Fibroblast of mammary gland (primary cell): ENCODE data around the gene PSD4.

Source experiments
- DNase-seq: peaks from one replicate; pipeline ENCODE4 v3.0.0-alpha.2; 2010; ENCODE audit warnings: low read depth
- H3K4me3 ChIP-seq: 2 replicates; pipeline ENCODE4 v1.5.1; 2011; ENCODE audit warnings: low read depth, mild to moderate bottlenecking, low read length, moderate library complexity; ENCODE audit not compliant: control insufficient read depth
- TF ChIP-seq, protein P1 (sequence below): conservative IDR thresholded peaks from 2 replicates; pipeline ENCODE4 v1.5.1; 2011; ENCODE audit warnings: low read depth, low read length, inconsistent platforms; ENCODE audit not compliant: control insufficient read depth, insufficient read depth

Gene PSD4

DNA sequence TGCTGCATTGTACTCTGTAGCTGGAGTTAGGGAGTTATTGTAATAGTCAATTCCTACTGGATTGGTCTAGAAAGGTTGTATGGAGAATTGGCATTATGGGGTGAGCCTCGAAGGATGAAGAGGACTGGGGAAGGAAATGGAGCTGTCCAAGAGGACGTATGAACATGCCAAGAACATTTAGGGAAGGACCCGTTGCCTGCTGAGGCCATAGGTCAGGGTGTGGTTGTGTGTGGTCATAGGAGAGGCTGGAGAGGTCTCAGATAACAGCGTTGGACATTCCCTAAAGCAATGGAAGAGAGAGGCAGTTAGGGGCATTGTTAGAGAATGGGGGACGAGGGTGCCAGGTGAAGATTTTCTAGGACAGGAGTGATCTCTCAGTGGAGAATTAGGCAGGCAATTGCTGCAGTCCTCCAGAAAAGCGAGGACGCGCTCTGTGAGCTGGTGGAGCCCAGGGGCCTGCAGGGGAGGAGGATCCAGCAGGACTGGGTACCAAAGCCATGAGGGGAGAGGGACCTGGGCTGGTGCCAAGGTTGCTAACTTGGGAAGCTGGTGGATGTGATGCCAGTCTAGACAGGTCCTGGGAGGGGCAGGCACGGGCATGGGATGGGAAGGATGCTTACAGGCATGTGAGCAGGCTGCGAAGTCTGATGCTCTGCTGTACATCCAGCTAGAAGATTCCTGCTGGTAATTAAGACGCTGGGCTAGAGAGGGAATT is 9.4 kb upstream of the PSD4 start:
- DNase-seq = no peak
- TF ChIP-seq, protein P1, sequence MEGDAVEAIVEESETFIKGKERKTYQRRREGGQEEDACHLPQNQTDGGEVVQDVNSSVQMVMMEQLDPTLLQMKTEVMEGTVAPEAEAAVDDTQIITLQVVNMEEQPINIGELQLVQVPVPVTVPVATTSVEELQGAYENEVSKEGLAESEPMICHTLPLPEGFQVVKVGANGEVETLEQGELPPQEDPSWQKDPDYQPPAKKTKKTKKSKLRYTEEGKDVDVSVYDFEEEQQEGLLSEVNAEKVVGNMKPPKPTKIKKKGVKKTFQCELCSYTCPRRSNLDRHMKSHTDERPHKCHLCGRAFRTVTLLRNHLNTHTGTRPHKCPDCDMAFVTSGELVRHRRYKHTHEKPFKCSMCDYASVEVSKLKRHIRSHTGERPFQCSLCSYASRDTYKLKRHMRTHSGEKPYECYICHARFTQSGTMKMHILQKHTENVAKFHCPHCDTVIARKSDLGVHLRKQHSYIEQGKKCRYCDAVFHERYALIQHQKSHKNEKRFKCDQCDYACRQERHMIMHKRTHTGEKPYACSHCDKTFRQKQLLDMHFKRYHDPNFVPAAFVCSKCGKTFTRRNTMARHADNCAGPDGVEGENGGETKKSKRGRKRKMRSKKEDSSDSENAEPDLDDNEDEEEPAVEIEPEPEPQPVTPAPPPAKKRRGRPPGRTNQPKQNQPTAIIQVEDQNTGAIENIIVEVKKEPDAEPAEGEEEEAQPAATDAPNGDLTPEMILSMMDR = no peak
- no peak overlapping the region for H3K4me3 ChIP-seq

DNA sequence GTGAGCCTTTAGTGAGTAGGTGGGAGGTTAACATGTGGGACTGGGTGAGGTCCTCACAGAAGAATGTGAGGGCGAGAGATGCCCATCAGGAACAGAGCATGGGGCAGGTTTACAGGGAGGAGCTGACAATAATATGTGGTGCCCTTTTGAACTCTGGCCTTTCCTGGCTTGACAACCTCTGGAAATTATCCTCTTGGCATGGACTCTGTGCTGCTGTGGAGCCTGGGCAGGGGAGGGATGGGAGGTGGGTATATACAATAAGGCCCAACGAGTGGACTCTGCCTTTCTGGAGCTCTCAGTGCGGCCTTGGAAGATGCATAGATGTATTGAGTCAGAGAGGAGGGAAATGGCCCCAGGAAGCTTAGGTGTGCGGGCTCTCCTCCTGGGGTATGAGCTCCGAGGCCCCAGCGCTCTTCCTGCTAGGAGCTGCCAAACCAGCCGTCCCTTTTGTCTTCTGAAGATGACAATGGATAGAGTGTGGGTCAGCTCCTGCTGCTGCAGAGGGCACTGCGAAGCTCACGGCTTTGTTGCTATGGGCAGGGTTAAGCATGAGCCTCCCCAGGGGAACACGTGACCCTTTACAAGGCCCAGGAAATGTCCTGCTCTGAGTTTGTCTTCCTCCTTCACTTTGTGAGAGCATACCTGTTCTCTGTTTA is 8.7 kb upstream of the PSD4 start:
- H3K4me3 ChIP-seq = no peak overlapping the region
- no peak for DNase-seq
- TF ChIP-seq, protein P1 = no peak

DNA sequence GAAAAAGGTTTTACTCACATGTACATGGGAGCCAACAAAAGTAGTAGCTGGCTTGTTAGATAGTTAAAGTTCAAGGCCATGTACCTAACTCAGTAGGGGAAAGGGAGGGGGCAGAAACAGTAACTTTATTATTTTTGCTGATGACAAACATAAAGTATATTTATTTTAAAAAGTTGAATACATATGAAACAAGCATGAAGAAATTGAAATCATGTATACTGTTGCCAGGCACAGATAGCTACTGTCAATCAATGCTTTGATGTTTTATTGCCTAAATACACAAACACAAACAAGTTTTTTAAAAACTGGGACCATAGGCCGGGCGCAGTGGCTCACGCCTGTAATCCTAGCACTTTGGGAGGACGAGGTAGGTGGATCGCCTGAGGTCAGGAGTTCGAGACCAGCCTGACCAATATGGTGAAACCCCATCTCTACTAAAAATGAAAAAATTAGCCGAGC is 7.6 kb upstream of the PSD4 start:
- no peak overlapping the region for H3K4me3 ChIP-seq
- TF ChIP-seq, protein P1 = no peak
- DNase-seq = no peak

DNA sequence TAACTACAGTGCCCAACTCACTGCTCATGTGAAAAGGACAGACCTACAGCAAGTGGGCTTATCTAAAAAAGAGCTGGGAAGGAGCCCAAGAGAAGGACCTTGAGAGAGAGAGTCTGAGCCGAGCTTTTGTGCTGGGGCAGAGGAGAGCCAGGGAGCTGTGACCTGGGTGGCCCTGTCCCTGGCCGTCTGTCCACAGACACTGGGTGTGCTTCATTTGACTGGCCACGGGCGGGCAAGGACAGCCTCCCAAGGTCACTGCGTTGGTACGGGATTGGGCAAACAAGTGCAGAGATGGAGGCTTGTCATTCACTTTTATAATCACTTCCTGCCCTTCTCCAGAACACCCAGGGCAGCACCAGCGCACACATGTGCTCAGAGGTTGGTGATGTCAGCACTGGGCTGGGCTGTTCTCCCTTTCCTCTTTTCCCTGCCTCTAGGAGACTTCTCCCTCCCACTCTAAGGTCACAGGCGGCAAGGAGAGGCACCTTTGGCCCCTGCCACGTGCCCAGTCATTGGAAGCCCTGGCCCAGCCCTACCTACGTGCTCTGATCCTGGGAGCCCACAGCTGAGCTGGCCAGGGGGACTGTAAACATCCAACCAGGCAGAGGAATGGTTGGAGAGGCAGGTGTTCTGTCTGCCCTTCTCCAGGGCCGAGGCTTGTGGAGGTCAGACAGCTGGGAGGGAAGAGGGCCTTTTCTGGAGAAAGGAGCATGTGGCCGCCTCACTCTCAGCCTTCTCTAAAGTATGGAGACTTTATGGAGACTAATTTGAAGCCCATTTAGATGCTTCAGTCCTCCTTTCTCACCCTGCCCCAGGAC is 6.4 kb upstream of the PSD4 start:
- TF ChIP-seq, protein P1 = no peak
- DNase-seq = no peak
- H3K4me3 ChIP-seq = no peak overlapping the region

DNA sequence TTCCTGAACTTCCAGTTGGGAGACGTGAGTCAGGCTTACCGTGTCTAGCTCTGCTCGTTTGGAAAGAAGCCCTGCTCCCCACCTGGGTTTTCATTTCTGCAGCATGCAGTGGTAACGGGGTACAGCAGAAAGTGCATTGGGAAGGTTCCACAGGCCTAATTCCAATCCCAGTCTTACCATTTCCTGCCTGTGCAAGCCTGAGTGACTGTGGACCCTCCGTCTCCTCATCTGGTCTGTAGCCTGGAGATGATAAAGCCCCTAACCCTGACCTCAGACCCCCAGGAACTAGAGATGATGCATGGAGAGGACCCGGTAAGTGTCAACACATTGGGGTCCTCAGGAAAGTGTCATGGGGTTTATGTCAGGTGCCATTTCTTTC is 5.8 kb upstream of the PSD4 start:
- TF ChIP-seq, protein P1 = no peak
- no peak overlapping the region for H3K4me3 ChIP-seq
- DNase-seq = no peak

DNA sequence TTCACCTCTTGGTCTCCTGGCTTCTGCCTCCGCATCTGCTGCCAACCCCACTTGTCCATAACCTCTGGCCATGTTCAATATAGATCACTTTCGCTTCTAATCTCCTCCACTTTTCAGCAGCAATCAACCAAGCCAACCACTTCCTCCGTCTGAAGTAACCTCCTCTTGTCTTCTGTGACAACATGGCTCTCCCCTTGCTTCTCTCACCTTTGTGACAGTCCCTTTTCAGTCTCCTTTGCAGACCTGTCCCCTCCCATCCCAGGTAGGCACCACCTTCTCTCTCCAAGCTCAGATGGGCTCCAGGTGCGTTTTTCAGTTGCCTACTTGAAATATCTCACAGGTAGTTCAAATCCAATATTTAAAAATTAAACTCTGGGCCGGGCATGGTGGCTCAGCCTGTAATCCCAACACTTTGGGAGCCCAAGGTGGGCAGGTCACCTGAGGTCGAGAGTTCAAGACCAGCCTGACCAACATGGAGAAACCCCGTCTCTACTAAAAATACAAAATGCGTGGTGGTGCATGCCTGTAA is 4.7 kb upstream of the PSD4 start:
- TF ChIP-seq, protein P1 = no peak
- no peak for DNase-seq
- no peak overlapping the region for H3K4me3 ChIP-seq
